GM11168 (cell line): ENCODE data around the gene MYMX.

Experiments
- in situ Hi-C: fragments of 300-500 bp; cut with MboI; formaldehyde crosslinking; loops from one replicate; pipeline ENCODE4 v1.12.0; 2022; ENCODE audit warnings: low sequenced_read_pairs; ENCODE audit not compliant: unreplicated experiment

The MYMX gene

DNA sequence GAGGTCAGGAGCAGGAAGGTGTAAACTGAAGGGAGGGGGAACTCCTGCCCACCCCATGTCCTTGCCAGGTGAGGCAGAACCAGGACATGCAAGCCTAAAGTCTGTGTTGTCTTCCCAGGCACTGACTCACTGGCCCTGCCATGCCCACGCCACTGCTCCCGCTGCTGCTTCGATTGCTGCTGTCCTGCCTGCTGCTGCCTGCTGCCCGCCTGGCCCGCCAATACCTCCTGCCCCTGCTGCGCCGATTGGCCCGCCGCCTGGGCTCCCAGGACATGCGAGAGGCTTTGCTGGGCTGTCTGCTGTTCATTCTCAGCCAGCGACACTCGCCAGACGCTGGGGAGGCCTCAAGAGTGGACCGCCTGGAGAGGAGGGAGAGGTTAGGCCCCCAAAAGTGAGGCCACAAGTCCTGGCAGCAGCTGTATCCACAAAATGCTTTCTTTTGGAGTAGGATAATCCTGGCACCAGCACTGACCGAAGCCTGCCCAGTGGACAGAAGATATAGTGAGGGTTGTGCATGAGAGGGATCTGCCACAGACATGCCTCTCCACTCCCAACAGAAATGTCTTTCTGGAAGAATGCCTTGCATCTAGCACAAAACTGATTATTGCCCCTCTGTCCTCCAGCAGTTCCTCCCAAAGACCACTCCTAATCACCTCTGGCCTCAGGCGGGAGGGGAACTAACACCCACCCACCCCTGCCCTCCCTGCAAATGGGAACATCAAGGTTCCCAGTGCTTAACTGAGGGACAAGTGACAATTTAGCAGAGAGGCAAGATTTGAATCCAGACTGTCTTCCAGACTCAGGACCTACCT lies 812 bp downstream of the MYMX start:
- in situ Hi-C loops = no loop called here

DNA sequence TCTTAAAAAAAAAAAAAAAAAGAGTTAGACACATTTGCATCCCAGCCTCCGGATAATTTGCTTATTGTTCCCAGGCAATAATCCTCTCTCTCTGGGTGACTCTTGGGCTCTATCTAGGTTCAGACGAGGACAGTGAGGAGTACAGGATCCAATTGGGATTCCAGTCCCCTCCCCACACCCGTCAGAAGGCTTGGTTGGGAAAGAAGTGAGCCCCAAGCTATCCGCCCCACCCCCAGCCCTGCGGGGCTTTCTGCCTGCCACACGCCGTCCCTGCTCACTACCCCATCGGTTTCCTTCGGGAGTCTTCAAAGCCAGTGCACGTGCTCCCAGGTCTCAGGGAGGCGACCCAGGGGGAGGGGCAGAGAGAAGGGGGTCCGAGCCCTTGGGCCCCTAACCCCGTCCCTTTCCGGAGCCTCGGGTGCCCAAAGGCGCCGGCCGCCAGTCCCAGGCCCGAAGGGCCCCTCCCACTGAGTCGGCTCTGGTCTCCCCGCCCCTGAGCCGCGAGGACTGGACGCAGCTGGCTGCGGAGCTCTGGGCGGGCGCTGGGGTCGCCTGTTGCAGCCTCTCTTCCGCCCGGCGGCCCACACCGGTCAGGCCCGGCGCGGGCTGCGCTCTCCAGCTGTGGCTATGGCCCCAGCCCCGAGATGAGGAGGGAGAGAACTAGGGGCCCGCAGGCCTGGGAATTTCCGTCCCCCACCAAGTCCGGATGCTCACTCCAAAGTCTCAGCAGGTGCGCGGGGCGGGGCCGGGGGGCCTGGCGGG lies 2.5 kb downstream of the MYMX start:
- in situ Hi-C loops = no loop called here

DNA sequence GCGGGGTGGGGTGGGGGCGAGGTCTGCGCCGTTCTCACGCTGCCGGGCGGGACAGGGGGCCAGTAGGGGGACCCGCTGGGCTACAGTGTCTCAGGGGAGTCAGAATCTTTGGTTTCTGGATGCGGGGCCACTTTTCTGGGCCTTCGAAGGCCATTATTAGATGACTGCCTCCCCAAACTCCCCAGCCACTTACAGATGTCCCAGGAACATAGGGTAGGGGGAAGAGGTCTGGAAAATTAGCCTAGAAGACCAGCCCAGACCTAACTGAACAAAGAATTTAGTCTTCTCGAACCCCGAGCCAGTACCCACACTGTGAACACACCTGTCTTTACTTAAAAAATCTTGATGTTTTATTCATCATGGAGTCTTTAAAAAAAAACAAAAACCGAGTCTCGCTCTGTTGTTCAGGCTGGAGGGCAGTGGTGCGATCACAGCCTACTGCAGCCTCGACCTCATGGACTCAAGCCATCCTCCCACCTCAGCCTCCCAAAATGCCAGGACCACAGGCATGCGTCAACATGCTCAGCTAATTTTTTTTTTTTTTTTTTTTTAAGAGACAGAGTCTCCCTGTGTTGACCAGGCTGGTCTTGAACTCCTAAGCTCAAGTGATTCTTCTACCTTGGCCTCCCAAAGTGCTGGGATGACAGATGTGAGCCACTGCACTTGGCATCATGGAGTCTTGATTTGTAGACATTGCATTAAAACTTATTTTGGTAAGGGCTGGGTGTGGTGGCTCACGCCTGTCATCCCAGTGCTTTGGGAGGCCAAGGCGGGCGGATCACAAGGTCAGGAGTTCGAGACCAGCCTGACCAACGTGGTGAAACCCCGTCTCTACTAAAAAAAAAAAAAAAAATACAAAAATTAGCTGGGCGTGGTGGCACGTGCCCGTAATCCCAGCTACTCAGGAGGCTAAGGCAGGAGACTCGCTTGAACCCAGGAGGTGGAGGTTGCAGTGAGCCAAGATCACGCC lies 3.4 kb downstream of the MYMX start:
- in situ Hi-C loops = no loop called here

DNA sequence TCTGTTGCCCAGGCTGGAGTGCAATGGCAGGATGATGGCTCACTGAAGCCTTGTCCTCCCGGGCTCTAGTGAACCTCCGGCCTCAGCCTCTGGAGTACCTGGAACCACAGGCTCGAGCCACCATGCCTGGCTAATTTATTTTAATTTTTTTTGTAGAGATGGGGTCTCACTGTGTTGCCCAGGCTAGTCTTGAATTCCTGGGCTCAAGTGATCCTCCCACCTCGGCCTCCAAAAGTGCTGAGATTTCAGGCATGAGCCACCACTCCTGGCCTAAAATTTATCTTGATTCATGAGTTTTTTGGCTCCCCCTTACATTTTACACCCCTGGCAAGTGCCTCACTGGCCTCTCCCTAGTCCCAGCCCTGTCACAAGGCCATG lies 4.2 kb downstream of the MYMX start:
- in situ Hi-C loops = no loop called here

DNA sequence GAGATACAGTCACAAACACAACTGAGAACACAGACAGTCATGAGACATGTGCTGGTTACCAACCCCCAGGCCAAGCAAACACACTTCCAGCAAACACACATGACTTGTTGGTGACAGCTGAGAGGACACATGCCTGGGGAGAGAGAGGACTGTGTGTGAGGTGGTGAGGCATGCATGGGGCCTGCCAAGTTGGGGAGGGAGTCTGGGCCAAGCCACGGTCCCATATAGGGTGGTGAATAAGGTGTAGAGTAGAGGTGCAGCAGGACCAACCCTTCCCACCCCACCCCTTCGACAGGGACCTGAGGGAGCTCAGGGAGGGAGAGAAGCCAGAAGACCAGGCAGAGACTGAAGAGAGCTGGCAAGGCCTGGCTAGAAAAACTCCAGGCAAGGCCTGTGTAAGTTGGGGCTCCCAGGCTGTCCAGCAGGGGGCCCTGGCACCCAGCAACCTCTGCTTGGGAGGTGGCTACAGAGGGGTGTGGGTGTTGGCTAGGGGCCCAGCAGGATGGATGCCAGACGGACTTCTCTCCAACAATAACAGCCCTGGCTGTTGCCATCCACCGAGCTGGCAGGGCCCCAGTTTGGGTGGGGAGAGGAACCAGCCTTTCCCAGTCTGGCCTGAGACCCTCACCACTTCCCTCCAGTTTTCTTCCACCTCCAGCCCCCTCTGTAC lies 4.7 kb downstream of the MYMX start:
- in situ Hi-C loops = no loop called here

DNA sequence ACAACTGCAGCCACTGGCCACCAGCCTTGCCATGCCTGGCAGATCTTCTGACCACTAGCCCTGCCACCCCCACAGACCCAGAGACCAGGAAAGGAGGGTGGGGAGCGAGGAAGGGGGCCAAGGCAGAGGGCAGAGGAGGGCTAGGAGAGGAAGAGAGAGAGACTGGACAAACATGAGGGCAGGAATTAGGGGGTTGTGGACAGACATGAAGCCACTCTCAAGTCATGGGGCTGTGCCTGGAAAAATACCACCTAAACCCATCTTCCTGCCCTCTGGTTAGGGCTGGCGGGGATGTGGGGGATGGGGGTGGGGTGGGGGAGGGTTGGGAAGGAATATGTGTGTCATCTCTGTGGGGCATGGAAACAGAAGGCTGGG lies 5.2 kb downstream of the MYMX start:
- in situ Hi-C loops = no loop called here

DNA sequence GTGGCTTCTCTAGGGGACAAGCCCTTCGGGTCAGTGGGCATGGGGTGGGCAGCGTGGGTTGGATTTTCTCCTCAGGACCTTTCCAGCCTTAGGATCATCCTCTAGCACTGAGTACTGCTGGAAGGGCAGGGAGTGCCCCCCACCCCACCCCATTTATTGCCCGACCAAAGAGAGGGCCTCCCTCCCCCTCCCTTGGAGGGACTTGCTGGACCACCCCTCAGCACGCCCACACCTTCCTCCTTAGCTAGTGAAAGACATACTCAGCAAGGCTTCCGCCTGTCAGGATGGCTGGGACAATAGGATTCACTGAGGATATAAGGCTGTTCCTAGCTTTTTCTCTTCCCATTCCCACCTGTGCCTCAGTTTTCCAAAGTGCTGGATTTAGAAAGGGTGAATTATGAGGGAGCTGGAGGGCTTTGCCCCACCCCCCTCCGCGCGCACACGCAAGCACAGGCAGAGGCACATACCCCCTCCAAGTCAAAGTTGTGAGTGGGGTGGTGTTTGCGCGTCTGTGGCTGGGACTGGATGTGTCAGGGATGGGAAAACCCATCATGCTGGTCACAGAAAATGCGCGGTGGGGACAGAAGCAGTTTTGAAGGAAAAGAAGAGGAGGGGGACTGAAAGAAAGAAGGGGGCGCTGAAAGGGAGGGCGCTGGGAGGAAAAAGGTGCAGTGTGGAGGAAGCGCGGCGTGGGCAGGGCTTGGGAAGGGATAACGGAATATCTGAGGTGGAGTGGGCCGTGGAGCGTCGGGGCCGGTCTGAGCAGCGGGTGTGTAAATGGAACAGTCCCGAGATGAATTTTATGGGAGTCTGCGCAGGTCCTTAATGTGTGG lies 6.0 kb downstream of the MYMX start:
- in situ Hi-C loops = no loop called here

DNA sequence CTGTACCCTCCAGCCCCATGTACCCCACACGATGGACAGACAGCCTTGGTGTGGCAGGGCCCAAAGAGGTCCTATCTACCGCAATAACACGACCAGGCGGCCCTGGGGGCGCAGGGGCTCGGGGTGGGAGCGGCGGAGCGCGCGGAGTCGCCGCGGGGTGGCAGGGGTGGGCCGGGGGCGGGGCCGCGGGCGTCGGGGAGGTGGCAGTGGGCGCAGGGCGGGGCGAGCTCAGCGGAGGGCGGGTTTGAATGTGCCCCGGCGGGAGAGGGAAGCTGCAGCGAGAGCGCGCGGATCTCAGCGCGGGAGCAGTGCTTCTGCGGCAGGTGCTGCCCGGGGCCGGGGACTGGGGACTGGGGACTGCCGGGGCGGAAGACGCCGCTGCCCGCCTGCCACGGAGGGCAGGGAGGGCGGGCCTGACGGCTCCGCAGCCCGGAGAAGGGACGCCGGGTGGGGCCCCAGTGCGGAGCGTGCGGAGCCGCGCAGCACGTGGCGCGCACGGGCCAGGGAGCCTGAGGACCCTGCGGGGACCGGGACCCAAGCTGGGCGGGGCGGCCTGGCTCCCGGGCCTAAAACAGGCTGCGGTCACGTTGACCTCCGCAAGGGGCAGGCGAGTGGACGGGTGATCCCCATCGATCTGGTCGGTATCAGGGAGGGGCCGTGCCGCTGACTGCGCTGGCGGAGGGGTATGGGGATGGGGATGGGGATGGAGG lies 6.7 kb downstream of the MYMX start, which contains the start of gene SLC29A1:
Gene SLC29A1 (plus strand): TSS at position 277 of the 710 bp plus-strand sequence. CDS start 3,719 bp downstream, outside the sequence.
- in situ Hi-C loops = no loop called here

DNA sequence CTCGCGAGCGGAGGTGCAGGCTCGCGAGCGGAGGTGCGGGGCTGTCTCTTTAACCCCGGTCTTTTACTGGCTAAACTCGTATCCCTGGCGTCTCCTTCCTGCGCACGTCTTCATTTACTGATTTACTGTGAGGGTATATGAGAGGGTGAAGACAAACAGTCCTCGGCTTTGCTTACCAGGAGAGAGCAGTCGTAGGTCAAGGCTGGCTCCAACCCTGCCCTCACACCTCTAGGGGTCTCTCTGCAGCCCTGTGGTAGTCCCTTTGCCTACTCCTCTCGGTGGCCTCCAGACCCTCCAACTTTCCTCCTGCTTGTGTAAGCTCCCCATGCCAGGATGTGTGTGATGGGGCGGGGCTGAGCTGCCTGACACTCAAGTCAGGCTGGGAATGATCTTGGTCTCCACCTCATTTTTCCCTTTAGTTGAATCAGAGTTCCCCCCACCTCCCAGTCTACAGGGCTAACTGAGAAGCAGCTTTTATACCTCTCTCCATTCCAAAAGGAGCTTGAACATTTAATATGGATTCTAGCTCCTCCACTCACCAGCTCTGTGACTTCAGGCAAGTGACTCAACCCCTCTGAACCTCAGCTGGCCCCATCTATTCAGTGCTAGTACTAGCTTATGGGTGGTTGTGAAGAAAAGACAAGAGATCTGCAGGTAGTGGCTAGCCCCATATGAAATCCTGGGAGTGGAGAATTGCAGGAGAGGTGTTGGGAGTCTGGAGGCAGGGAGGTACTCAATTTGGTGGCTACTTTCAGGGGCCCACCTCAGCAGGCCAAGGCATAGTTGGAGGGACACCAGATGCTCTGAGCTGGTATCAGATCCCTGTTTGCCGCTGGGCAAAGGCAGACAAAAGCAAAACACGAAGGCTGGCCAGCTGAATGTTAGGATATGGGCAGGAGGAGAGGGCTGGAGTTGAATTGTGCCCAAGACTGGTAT lies 7.6 kb downstream of the MYMX start:
- in situ Hi-C loops = no loop called here

DNA sequence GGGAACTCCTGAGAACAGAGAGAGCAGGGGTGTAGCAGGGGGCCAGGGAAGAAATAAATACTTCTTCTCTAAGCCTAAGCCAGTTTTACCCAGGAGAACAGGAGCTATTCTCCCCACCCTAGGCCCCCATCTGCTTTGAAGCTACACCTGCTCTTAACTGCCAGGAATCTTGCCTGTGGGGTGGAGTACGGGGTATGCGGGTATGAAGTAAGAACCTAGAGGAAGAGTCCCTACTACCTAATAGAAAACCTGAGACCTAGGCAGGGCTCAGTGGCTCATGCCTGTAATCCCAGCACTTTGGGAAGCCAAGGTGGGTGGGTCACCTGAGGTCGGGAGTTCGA lies 8.2 kb downstream of the MYMX start:
- in situ Hi-C loops = no loop called here

DNA sequence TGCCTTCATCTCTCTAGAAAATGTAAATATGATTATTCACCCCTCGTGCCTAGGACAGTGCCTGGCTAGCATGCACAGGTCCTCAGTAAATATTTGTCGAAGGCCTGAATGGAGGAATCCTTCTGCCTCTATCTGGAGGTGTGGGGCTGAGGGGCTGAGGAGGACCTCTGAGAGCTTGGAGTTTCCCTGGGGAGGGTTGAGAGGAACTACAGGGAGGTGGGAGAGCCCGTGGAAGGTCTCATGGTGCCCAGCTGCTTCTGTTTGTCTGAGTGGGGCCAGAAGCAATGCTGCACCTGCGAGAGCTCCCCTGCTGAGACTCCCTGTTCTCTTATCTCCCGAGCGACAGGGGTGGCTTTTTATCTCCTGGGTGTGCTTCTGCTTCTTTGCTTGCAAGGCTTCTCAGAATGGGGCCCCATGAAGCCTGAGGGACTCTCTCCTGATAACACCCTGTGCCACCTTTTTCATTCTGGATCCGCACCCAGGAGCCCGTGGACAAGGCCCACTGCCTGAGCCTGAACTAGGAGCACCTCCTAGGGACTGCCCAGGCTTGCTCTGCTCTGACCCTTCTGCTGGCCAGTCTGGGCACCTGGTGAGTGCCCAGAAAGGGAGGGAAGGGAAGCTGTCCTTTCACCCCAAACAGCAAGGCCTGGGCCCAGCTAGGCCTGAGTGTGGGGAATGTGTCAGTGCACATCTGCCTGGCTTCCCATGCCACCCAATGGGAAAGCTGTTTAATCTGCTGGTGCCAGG lies 9.0 kb downstream of the MYMX start:
- in situ Hi-C loops = no loop called here

DNA sequence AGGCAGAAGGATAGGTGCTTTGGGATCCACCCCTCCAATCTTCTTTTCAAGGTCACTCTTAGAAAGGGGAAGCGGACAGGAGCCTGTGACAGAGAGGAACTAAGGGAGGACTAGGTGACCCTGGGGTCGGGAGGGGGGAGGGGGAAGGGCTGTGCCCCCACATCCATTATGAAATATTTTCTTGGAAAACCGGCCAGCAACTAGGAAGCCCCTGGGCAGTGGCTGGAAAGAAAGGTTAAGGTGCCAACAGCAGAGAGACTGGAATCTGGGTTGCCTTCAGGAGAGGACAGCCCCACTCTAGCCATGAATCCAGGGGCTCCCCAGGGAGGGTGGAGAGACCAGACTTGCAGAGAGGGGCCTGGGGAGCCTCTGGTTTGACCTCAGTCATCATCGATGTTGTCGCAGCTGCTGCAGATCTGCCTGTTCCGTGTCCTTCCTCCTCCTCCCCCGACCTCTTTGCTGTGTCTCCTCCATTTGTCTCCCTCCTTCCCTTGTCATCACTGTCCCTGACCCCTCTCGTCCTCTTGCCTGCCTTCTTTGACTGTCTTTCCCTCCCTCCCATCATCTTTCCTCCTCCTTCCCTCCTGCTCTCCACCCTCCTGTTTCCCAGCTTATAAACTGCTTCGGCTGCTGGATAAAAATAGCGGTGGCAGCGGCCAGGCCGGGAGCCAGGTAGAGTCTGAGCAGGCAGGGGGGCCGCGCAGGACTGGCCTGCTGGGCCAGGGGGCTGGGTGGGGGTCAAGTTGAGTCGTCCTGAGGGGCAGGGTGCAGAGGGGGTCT lies 9.8 kb downstream of the MYMX start:
- in situ Hi-C loops = no loop called here

DNA sequence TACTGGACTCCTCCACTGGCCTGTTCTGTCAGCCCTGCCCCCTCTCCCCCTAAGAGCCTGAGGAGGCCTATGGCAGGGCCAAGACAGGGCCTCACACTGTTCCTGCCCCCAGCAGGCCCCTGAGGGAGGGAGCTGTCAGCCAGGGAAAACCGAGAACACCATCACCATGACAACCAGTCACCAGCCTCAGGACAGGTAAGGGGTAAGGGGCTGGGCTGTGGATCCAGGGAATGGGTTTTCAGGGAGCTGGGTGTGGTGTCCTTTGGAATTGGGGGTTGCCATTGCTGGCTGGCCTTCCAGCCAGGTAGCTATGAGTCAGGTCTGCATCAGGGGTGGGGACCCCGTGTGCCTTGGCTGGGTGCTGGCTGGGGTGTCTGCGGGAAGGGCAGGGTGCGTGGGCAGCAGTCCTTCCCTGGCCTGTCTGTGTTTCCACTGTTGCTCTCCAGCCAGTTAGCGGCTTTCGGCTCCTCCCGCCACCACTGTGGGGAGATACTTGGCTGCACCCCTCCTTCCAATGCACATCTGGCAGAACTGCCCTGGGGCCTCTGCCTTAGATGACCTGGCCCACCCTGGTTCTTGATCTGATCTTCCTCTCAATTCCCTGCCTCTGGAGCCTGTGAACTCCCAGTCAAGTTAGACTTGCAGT lies 10.5 kb downstream of the MYMX start:
- in situ Hi-C loops = no loop called here

DNA sequence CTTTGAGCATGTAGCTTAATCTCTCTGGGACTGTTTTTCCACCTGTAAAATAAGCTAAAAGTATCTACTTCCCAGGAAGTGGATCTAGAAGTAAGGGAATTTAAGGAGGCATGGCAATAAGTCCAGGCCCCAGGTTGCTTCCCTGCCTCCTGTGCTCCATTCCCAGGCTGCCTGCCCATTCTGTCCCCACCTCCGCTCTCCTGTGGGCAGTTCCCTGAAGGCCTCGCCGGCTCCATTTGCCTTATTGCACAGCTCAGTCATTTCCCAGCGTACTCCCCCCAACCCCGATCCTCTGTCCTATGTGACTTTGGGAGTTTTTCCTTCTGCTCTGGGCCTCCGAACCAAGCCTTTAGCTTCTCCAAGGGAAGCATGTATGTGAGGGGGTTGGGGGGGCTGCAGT lies 11.3 kb downstream of the MYMX start:
- in situ Hi-C loops = no loop called here

DNA sequence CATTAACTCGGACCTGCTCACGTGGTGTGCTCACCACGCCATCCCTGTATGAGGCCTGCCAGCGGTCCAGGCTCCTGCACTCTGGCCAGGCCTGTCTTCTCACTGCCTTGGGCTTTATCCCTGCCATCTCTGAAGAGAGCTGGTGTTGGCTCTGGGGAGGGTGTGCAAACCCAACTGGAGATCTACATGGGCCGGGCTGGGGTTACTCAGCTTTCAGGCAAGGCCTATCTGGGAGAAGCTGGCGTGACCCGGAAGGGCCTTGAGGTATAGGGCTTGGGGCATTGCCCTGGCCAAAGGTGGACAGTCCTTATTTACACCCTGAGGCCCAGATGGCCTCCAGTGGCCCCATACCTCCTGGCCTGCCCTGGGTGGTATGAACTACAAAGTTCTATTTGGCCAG lies 11.7 kb downstream of the MYMX start:
- in situ Hi-C loops = no loop called here

DNA sequence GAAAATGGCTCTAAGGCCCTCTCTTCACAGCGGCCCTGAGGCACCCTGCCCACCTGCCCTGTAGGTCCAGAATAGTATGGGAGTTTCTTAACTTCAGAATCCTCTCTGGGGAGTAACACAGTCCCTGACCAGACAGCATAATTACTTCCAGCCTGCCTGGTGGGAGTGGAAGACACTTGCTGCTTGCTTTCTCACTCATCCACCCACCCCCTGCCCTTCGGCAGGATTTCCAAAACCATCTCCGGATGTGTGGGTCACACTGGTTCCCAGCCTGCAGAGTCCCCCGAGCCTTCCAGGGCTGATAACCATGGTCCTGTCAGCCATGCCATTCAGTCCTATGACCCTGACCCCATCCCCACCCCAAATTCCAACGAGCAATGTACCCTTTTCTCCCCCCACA lies 12.1 kb downstream of the MYMX start:
- in situ Hi-C loops = no loop called here
